ENCODE results near the gene DFFB.

Gene DFFB

GRCh38 chr1:3922851-3923250, 65.6 kb downstream of the DFFB start:
- Histone ChIP-seq H3K4me3 (replicated peaks; ENCODE audit: insufficient read depth, low read length) (no peak overlapping the region), H3K27ac (replicated peaks) (no peak overlapping the region), H3K27me3 (ENCODE audit: insufficient read depth, poor library complexity, severe bottlenecking) (no peaks in the 10 kb centered on the region)
- DNase-seq (ENCODE audit: low read depth in 1 of 2, low spot score in 1 of 2): no peak
- no peak for TF ChIP-seq POLR2AphosphoS5 (IDR thresholded peaks at IDR 0.05; ENCODE audit: low read depth)
- no peak for TF ChIP-seq SPI1 (IDR thresholded peaks at IDR 0.05; ENCODE audit: borderline replicate concordance, low read depth)
- TF ChIP-seq CTCF (IDR thresholded peaks at IDR 0.05; ENCODE audit: insufficient read depth, low read length): no peak
- no peak for TF ChIP-seq REST (IDR thresholded peaks at IDR 0.05; ENCODE audit: insufficient replicate concordance, low read depth)
- TF ChIP-seq GABPA (IDR thresholded peaks at IDR 0.05; ENCODE audit: low read depth): no peak

DNA sequence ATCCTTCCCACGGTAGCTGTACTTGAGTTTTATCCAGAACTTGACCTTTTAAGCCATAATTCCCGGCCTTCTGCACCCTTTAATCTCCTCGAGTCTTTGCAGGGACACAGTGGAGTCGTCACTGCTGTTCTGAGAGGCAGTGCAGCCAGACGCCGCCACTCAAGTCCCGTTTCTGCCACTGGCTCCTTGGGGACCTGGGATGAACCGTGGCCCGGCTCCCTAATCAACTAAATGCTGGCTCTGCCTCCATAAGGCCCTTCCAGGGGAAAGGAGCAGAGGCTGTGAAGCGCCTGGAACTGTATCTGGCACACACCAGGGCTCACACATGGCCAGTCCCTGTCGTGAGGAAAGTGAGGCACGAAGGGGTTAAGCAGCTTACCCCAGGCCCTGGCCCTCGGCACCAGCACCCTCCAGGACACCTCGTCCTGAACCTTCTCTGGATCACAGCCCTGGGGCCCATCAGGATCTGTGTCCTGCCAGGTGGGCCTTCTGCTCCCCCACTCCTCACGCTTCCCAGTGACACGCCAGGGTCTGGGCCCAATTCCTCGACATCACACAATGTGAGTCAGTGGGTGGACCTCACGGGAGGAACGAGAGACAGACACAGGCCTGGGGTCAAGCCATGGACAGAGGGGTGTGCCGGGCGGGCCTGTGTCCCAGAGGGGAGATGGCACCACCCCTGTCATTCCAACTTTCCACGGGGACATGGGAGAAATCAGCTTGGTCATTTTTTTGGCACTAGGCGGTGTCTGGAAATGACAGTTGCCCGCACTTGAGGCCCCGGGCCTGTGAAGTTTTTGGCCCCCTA, 66.3 kb downstream of the DFFB start:
- TF ChIP-seq REST (IDR thresholded peaks at IDR 0.05; ENCODE audit: insufficient replicate concordance, low read depth) (no peak), POLR2AphosphoS5 (IDR thresholded peaks at IDR 0.05; ENCODE audit: low read depth) (no peak), CTCF (IDR thresholded peaks at IDR 0.05; ENCODE audit: insufficient read depth, low read length) (no peak), SPI1 (IDR thresholded peaks at IDR 0.05; ENCODE audit: borderline replicate concordance, low read depth) (no peak), GABPA (IDR thresholded peaks at IDR 0.05; ENCODE audit: low read depth) (no peak)
- no peak overlapping the region for H3K27ac ChIP-seq (replicated peaks)
- DNase-seq (ENCODE audit: low read depth in 1 of 2, low spot score in 1 of 2): no peak
- no peaks in the 10 kb centered on the region for H3K27me3 ChIP-seq (ENCODE audit: insufficient read depth, poor library complexity, severe bottlenecking)
- no peak overlapping the region for H3K4me3 ChIP-seq (replicated peaks; ENCODE audit: insufficient read depth, low read length)

DNA sequence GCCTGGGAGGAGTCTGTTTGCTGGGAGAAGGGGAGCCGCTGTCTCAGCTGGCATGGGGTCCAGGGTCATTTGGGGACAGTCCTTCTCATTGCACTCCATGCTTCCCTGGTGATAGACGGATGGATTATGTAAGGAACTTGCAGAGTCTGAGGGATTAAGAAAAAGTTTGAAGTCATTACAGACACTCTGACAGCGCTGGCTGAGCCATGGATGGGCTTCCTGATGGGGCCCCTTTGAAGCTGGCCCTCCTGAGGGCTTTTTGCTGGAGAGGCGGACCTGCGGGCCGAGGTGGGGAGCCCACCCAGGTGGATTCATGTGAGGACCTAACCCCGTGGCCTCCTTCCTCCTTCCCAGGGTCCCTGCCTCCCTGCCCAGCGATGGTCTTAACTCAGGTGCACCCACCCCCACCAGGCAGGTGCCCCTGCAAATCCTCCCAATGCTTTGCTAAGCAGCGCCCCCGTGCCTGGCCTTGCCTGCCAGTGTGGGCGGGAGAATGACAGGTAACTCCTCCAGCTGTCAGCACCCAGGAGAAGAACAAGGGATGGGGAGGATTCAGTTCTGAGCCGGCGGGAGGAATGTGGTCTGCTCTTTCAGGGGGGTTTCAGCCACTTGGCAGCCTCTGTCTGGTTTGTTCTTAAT, 67.0 kb downstream of the DFFB start:
- DNase-seq (ENCODE audit: low read depth in 1 of 2, low spot score in 1 of 2): no peak
- H3K27ac ChIP-seq (replicated peaks): no peak overlapping the region
- TF ChIP-seq SPI1 (IDR thresholded peaks at IDR 0.05; ENCODE audit: borderline replicate concordance, low read depth) (no peak), POLR2AphosphoS5 (IDR thresholded peaks at IDR 0.05; ENCODE audit: low read depth) (no peak), GABPA (IDR thresholded peaks at IDR 0.05; ENCODE audit: low read depth) (no peak), REST (IDR thresholded peaks at IDR 0.05; ENCODE audit: insufficient replicate concordance, low read depth) (no peak), CTCF (IDR thresholded peaks at IDR 0.05; ENCODE audit: insufficient read depth, low read length) (no peak)
- no peaks in the 10 kb centered on the region for H3K27me3 ChIP-seq (ENCODE audit: insufficient read depth, poor library complexity, severe bottlenecking)
- no peak overlapping the region for H3K4me3 ChIP-seq (replicated peaks; ENCODE audit: insufficient read depth, low read length)
